Skeletal muscle tissue (tissue), 4 donors: Measurements from ENCODE around the gene ANKRD23. TPM values are rescaled to one million over a fixed set of nuclear protein-coding genes. Genes with fewer than 3 reads are reported as not detected.

Experiments used
- H3K27ac ChIP-seq: one replicate; pipeline ENCODE4 v1.7.0; 2013; ENCODE audit warnings: mild to moderate bottlenecking, low read depth, low read length, inconsistent platforms
- H3K27me3 ChIP-seq, 3 donors: one replicate each; pipeline ENCODE4 v1.7.0; 2013; ENCODE audit warnings: low read length in 3 of 3; ENCODE audit not compliant: control insufficient read depth in 3 of 3, insufficient read depth in 3 of 3
- H3K36me3 ChIP-seq, 3 donors: one replicate each; pipeline ENCODE4 v1.7.0; 2013; ENCODE audit warnings: low read length in 3 of 3; ENCODE audit not compliant: control insufficient read depth in 3 of 3, insufficient read depth in 3 of 3
- H3K4me1 ChIP-seq, 3 donors: one replicate each; pipeline ENCODE4 v1.7.0; 2013; ENCODE audit warnings: low read length in 3 of 3, mild to moderate bottlenecking in 3 of 3; ENCODE audit not compliant: control insufficient read depth in 3 of 3, insufficient read depth in 3 of 3
- H3K4me3 ChIP-seq, 3 donors: one replicate each; pipeline ENCODE4 v1.7.0; 2013; ENCODE audit warnings: low read length in 3 of 3
- H3K9ac ChIP-seq, 3 donors: one replicate each; pipeline ENCODE4 v1.7.0; 2013; ENCODE audit warnings: low read length in 3 of 3, mild to moderate bottlenecking in 3 of 3, moderate library complexity in 2 of 3, low read depth in 1 of 3
- H3K9me3 ChIP-seq, 3 donors: one replicate each; pipeline ENCODE4 v1.7.0; 2013; ENCODE audit warnings: low read length in 3 of 3; ENCODE audit not compliant: control insufficient read depth in 3 of 3
- total RNA-seq: library from RNA; depleted of rRNA; stranded (reverse); fragments of >200 nt; gene quantifications from one replicate; pipeline ENCODE4 v1.2.3, GENCODE V29; 2014
- donor health status: Osteomylitis.

Gene ANKRD23
- total RNA-seq, 1 donor from 2014 or later, result 5.2 TPM

- Histone ChIP-seq H3K27ac (no peak overlapping the region), H3K36me3 (no peaks in the 10 kb centered on the region), H3K9me3 (no peaks in the 10 kb centered on the region), H3K4me3 (no peak overlapping the region), H3K9ac (no peak overlapping the region), H3K27me3 (peaks cover 0 to 2% (median 0%) of the 10 kb centered on the region in 3 donors), H3K4me1 (peaks cover 18 to 26% (median 25%) of the 10 kb centered on the region in 3 donors)
Measured at GRCh38 chr2:96877631-96878092, 33.8 kb upstream of the ANKRD23 start.

- Histone ChIP-seq H3K4me1 (peaks cover 18 to 23% (median 22%) of the 10 kb centered on the region in 3 donors), H3K27me3 (no peaks in the 10 kb centered on the region), H3K9ac (no peak overlapping the region), H3K4me3 (no peak overlapping the region), H3K9me3 (no peaks in the 10 kb centered on the region), H3K27ac (no peak overlapping the region), H3K36me3 (no peaks in the 10 kb centered on the region)
Measured at GRCh38 chr2:96877042-96877451, 33.2 kb upstream of the ANKRD23 start.

- peaks cover 18 to 23% (median 22%) of the 10 kb centered on the region in 3 donors for H3K4me1 ChIP-seq
- no peak overlapping the region for H3K27ac ChIP-seq
- no peak overlapping the region for H3K9ac ChIP-seq
Measured at GRCh38 chr2:96876269-96877041, 32.6 kb upstream of the ANKRD23 start.

GRCh38 chr2:96875498-96876268 is 31.9 kb upstream of the ANKRD23 start:
- H3K9ac ChIP-seq, result peak overlapping the region in 1 of 3 donors; percentile 33
- no peak overlapping the region for H3K27ac ChIP-seq
- no peaks in the 10 kb centered on the region for H3K27me3 ChIP-seq
- H3K4me1 ChIP-seq, result peaks cover 21 to 24% (median 22%) of the 10 kb centered on the region in 3 donors
- no peaks in the 10 kb centered on the region for H3K36me3 ChIP-seq
- H3K4me3 ChIP-seq, result no peak overlapping the region
- no peaks in the 10 kb centered on the region for H3K9me3 ChIP-seq

More at GRCh38 chr2:96876269-96877041, 32.6 kb upstream of the ANKRD23 start:
- H3K27me3 ChIP-seq, result no peaks in the 10 kb centered on the region
- no peaks in the 10 kb centered on the region for H3K36me3 ChIP-seq
- H3K4me3 ChIP-seq, result no peak overlapping the region
- H3K9me3 ChIP-seq, result no peaks in the 10 kb centered on the region

GRCh38 chr2:96874198-96874831 is 30.5 kb upstream of the ANKRD23 start:
- no peaks in the 10 kb centered on the region for H3K27me3 ChIP-seq
- H3K27ac ChIP-seq, result peak overlapping the region; percentile 25
- peak overlapping the region in 2 of 3 donors; percentile 14 to 57 for H3K9ac ChIP-seq
- H3K36me3 ChIP-seq, result no peaks in the 10 kb centered on the region
- peak overlapping the region in 1 of 3 donors; percentile 22 for H3K4me3 ChIP-seq
- peaks cover 22 to 28% (median 25%) of the 10 kb centered on the region in 3 donors for H3K4me1 ChIP-seq
- no peaks in the 10 kb centered on the region for H3K9me3 ChIP-seq

GRCh38 chr2:96873651-96874096 is 29.9 kb upstream of the ANKRD23 start:
- Histone ChIP-seq H3K4me1 (peaks cover 22 to 28% (median 25%) of the 10 kb centered on the region in 3 donors), H3K9me3 (no peaks in the 10 kb centered on the region), H3K27ac (peak overlapping the region; percentile 25), H3K36me3 (no peaks in the 10 kb centered on the region), H3K4me3 (no peak overlapping the region), H3K9ac (peak overlapping the region in 2 of 3 donors; percentile 14 to 57), H3K27me3 (no peaks in the 10 kb centered on the region)

- Histone ChIP-seq H3K4me1 (peaks cover 29 to 31% (median 31%) of the 10 kb centered on the region in 3 donors), H3K4me3 (no peak overlapping the region), H3K27me3 (no peaks in the 10 kb centered on the region), H3K9ac (no peak overlapping the region), H3K9me3 (no peaks in the 10 kb centered on the region), H3K27ac (no peak overlapping the region), H3K36me3 (no peaks in the 10 kb centered on the region)
Measured at GRCh38 chr2:96872591-96873349, 28.9 kb upstream of the ANKRD23 start.

- Histone ChIP-seq H3K4me3 (peak overlapping the region; percentile 54 to 80 (median 71)), H3K36me3 (peaks cover 9 to 12% (median 11%) of the 10 kb centered on the region in 3 donors), H3K27me3 (no peaks in the 10 kb centered on the region), H3K4me1 (peaks cover 47 to 50% (median 48%) of the 10 kb centered on the region in 3 donors), H3K9me3 (no peaks in the 10 kb centered on the region), H3K27ac (peak overlapping the region; percentile 82), H3K9ac (peak overlapping the region; percentile 57 to 83 (median 82))
Measured at GRCh38 chr2:96870626-96871255, 26.9 kb upstream of the ANKRD23 start.
